ENCODE data around the gene AHCYL2. TPM values are rescaled to one million over a fixed set of nuclear protein-coding genes. Genes with fewer than 3 reads are reported as not detected.

The AHCYL2 gene
- total and polyA plus RNA-seq, 2 of the 8 experiments (the other 6 are each of a cell fraction or from before 2014, with no cell fraction given), result 20.7 to 25.4 TPM

- no peak for TF ChIP-seq CHD7 (IDR thresholded peaks at IDR 0.05; ENCODE audit: insufficient replicate concordance, low read length)
- no peak for TF ChIP-seq NANOG (IDR thresholded peaks at IDR 0.05; ENCODE audit: insufficient read depth, low read depth, low read length, poor library complexity, severe bottlenecking)
- no peak for TF ChIP-seq SP4 (IDR thresholded peaks at IDR 0.05; ENCODE audit: low read length)
- TF ChIP-seq SUZ12 (IDR thresholded peaks at IDR 0.05; ENCODE audit: low read length), result no peak
- no peak for TF ChIP-seq HDAC6 (IDR thresholded peaks at IDR 0.05; ENCODE audit: low read depth, low read length)
- TF ChIP-seq KDM4A (IDR thresholded peaks at IDR 0.05; ENCODE audit: low read depth, low read length, severe bottlenecking), result no peak
- TF ChIP-seq ASH2L (IDR thresholded peaks at IDR 0.05; ENCODE audit: low read length), result no peak
- no peak for TF ChIP-seq RAD21 (IDR thresholded peaks at IDR 0.05 in 1 of 2, conservative IDR thresholded peaks at IDR 0.05 in 1 of 2; ENCODE audit: low read depth in 2 of 2, low read length in 2 of 2)
- no peak for TF ChIP-seq KDM5A (IDR thresholded peaks at IDR 0.05; ENCODE audit: low read length)
- TF ChIP-seq SRF (IDR thresholded peaks at IDR 0.05; ENCODE audit: low read depth, low read length), result no peak
Measured at GRCh38 chr7:129381710-129382484, 157.1 kb downstream of the AHCYL2 start (continued).
